Osteoblast (primary cell): ENCODE results near the gene GNB5. TPM values are rescaled to one million over a fixed set of nuclear protein-coding genes. Genes with fewer than 3 reads are reported as not detected.

Experiments
- DNase-seq: peaks from one replicate; pipeline ENCODE4 v3.0.0; 2011; ENCODE audit warnings: low spot score, mixed read lengths; ENCODE audit not compliant: insufficient read length; ENCODE audit errors: missing footprints
- H2AFZ ChIP-seq: 2 replicates; pipeline ENCODE4 v1.6.0; 2011; ENCODE audit warnings: mild to moderate bottlenecking, low read length
- H3K27ac ChIP-seq: 2 replicates; pipeline ENCODE4 v1.5.1; 2011; ENCODE audit warnings: mild to moderate bottlenecking, low read depth, low read length, moderate library complexity
- H3K27me3 ChIP-seq: 2 replicates; pipeline ENCODE4 v1.6.0; 2012; ENCODE audit warnings: mild to moderate bottlenecking, control low read depth, inconsistent platforms, low read length, moderate library complexity; ENCODE audit not compliant: insufficient read depth
- H3K36me3 ChIP-seq: 2 replicates; pipeline ENCODE4 v1.5.1; 2011; ENCODE audit warnings: mild to moderate bottlenecking, low read length, control low read depth, moderate library complexity; ENCODE audit not compliant: insufficient read depth
- H3K4me1 ChIP-seq: 2 replicates; pipeline ENCODE4 v1.5.1; 2011; ENCODE audit warnings: mild to moderate bottlenecking, low read length, control low read depth, moderate library complexity; ENCODE audit not compliant: insufficient read depth
- H3K4me2 ChIP-seq: 2 replicates; pipeline ENCODE4 v1.6.0; 2011; ENCODE audit warnings: mild to moderate bottlenecking, low read length; ENCODE audit not compliant: insufficient read depth
- H3K4me3 ChIP-seq: fragments of 200-600 bp; sonication (generic); 3 replicates; pipeline ENCODE4 v1.5.1; 2012; ENCODE audit warnings: mild to moderate bottlenecking, low read length, inconsistent platforms; ENCODE audit not compliant: insufficient read depth
- H3K79me2 ChIP-seq: 2 replicates; pipeline ENCODE4 v1.6.0; 2012; ENCODE audit warnings: mild to moderate bottlenecking, low read length, control low read depth, inconsistent platforms; ENCODE audit not compliant: insufficient read depth
- H3K9me3 ChIP-seq: 2 replicates; pipeline ENCODE4 v1.5.1; 2011; ENCODE audit warnings: low read depth, low read length, control low read depth
- H4K20me1 ChIP-seq: 2 replicates; pipeline ENCODE4 v1.6.0; 2012; ENCODE audit warnings: mild to moderate bottlenecking, low read length, control low read depth; ENCODE audit not compliant: insufficient read depth
- CTCF ChIP-seq: IDR thresholded peaks from 2 replicates; pipeline ENCODE4 v1.5.1; 2011; ENCODE audit warnings: mild to moderate bottlenecking, low read depth, low read length, moderate library complexity; ENCODE audit errors: extremely low read depth
- total RNA-seq: library from RNA; depleted of rRNA; stranded (reverse); fragments of >200 nt; gene quantifications from 2 replicates; pipeline ENCODE4 v1.2.3, GENCODE V29; 2012

The GNB5 gene
- total RNA-seq, 1 donor: 26.4 TPM

DNA sequence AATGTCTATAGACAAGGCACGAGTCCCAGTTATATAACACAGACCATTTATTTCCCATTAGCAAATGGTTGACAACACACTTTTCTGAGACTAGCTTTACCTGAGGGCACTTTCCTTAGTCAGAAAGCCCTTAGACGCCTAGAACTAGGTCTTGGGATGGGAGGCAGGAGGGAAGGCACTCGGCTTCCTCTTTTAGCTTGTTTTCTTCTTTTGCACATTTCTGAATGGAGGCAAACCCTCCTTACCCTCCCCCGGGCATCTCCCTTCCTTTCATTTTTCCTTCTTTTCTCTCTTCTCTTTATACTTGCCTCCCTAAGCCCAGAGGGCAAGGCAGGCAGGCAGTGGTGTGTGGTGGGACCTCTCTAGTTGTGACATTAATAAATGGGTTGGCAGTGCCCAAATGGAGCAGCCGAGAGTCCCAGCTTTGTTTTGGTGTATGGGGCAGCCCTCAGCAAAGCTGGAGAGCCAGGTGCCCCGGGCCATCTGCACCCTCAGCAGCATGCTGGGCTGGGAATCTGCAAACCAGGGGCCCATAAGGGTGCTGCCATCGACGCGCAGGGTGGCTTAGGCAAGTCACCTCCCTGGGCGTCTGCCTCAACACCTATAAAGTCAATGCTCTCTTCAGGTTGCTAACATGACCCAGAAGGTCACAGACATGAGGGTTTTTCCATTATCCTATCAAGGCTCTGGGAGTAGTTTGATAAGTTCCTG lies 57.5 kb downstream of the GNB5 start:
- no peak overlapping the region for H3K4me2 ChIP-seq
- H2AFZ ChIP-seq: no peak overlapping the region
- no peaks in the 10 kb centered on the region for H3K27me3 ChIP-seq
- peaks cover 7% of the 10 kb centered on the region for H3K36me3 ChIP-seq
- H4K20me1 ChIP-seq: no peaks in the 10 kb centered on the region
- peaks cover 10% of the 10 kb centered on the region for H3K4me1 ChIP-seq
- DNase-seq: peak; percentile 13
- no peaks in the 10 kb centered on the region for H3K79me2 ChIP-seq
- no peak for TF ChIP-seq CTCF
- no peak overlapping the region for H3K4me3 ChIP-seq
- H3K27ac ChIP-seq: no peak overlapping the region
- H3K9me3 ChIP-seq: no peaks in the 10 kb centered on the region

- Histone ChIP-seq H3K4me3 (no peak overlapping the region), H3K27me3 (no peaks in the 10 kb centered on the region), H3K4me2 (no peak overlapping the region), H3K36me3 (peaks cover 7% of the 10 kb centered on the region), H3K9me3 (no peaks in the 10 kb centered on the region), H3K27ac (no peak overlapping the region), H3K79me2 (no peaks in the 10 kb centered on the region), H2AFZ (no peak overlapping the region), H4K20me1 (no peaks in the 10 kb centered on the region), H3K4me1 (peaks cover 10% of the 10 kb centered on the region)
- no peak for TF ChIP-seq CTCF
- DNase-seq: peak; percentile 32
Observed at GRCh38 chr15:52132066-52132465, 59.1 kb downstream of the GNB5 start.

DNA sequence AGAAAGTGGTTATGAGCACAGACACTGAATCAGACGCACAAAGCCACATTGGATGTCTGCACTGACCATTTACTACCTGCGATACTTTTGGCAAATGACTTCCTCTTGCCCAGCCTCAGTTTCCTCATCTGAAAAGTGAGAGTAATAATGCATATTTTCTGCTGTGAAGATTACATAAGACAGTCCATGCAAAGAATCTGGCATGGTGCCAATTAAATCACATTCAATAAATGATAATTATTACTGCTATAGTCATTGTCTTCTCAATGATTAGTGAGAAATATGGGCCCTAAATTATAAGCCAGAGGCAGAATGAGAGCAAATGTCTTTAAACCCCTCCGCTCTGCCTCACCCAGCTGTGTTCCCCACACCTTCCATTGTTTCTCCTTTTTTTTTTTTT lies 62.6 kb downstream of the GNB5 start:
- peaks cover 7% of the 10 kb centered on the region for H3K36me3 ChIP-seq
- no peak for TF ChIP-seq CTCF
- no peaks in the 10 kb centered on the region for H4K20me1 ChIP-seq
- H3K27me3 ChIP-seq: no peaks in the 10 kb centered on the region
- H2AFZ ChIP-seq: no peak overlapping the region
- H3K9me3 ChIP-seq: no peaks in the 10 kb centered on the region
- H3K79me2 ChIP-seq: no peaks in the 10 kb centered on the region
- H3K4me3 ChIP-seq: no peak overlapping the region
- no peak for DNase-seq
- H3K4me2 ChIP-seq: no peak overlapping the region
- H3K27ac ChIP-seq: no peak overlapping the region
- H3K4me1 ChIP-seq: peaks cover 8% of the 10 kb centered on the region

GRCh38 chr15:52124270-52124880 lies 66.8 kb downstream of the GNB5 start:
- H3K4me2 ChIP-seq: no peak overlapping the region
- H3K36me3 ChIP-seq: no peaks in the 10 kb centered on the region
- peak overlapping the region; percentile 59 for H3K27ac ChIP-seq
- H3K4me1 ChIP-seq: peaks cover 8% of the 10 kb centered on the region
- peak; percentile 85 for DNase-seq
- no peaks in the 10 kb centered on the region for H3K27me3 ChIP-seq
- no peak overlapping the region for H3K4me3 ChIP-seq
- H3K79me2 ChIP-seq: no peaks in the 10 kb centered on the region
- H2AFZ ChIP-seq: peak overlapping the region; percentile 67
- no peaks in the 10 kb centered on the region for H4K20me1 ChIP-seq
- no peaks in the 10 kb centered on the region for H3K9me3 ChIP-seq
- no peak for TF ChIP-seq CTCF
